Endothelial cell of umbilical vein (primary cell): ENCODE measurements around the gene PRSS35. TPM values are rescaled to one million over a fixed set of nuclear protein-coding genes. Genes with fewer than 3 reads are reported as not detected.

Source experiments
- Bru-seq: library from RNA; stranded (reverse); fragments of 400-500 nt; gene quantifications from one replicate; lab custom pipeline; 2021; lab: Mats Ljungman, UMichigan
- BruChase-seq, 2 experiments: library from RNA; stranded (reverse); fragments of 400-500 nt; gene quantifications; one replicate each; lab custom pipeline; 2021; lab: Mats Ljungman, UMichigan
- BruUV-seq: library from RNA; stranded (reverse); fragments of 400-500 nt; replicated peaks from 2 replicates; lab custom pipeline; 2021; lab: Mats Ljungman, UMichigan
- CTCF ChIA-PET: fragments of 300-600, 350-600 bp; sonication (Branson Sonifier 250); formaldehyde crosslinking; loops from one replicate; lab custom pipeline; 2021; ENCODE audit warnings: antibody characterized with exemption, inconsistent platforms; lab: Charles Lee
- POLR2A ChIA-PET: fragments of 300-600, 350-600 bp; sonication (Branson Sonifier 250); formaldehyde crosslinking; loops from one replicate; lab custom pipeline; 2021; ENCODE audit warnings: antibody characterized with exemption, inconsistent platforms; lab: Charles Lee
- DNase-seq: peaks from one replicate; pipeline ENCODE4 v3.0.0-alpha.2; 2011; ENCODE audit warnings: low read depth, low spot score
- FAIRE-seq: peaks from 2 replicates; lab custom pipeline; 2011; peaks lifted over from hg19 to GRCh38; lab: Jason Lieb, UNC
- H2AFZ ChIP-seq: 2 replicates; pipeline ENCODE4 v1.6.0; 2012; ENCODE audit warnings: low read depth, low read length, control low read depth, inconsistent platforms
- H3K27ac ChIP-seq: 2 replicates; pipeline ENCODE4 v1.5.1; 2011; ENCODE audit warnings: low read depth, mild to moderate bottlenecking, control low read depth, low read length, moderate library complexity; ENCODE audit not compliant: insufficient read depth
- H3K27me3 ChIP-seq, 2 experiments: 2 replicates each; pipeline versions ENCODE4 v1.6.0 to v1.6.1; 2011; ENCODE audit warnings: low read length in 2 of 2, mixed read lengths in 1 of 2; ENCODE audit not compliant: control insufficient read depth in 2 of 2, insufficient read depth in 2 of 2
- H3K36me3 ChIP-seq, 2 experiments: 2 replicates in 1 of 2; 3 replicates in 1 of 2; pipeline ENCODE4 v1.5.1; 2011; ENCODE audit warnings: low read length in 2 of 2, mild to moderate bottlenecking in 1 of 2, moderate library complexity in 1 of 2; ENCODE audit not compliant: control insufficient read depth in 2 of 2, insufficient read depth in 2 of 2; ENCODE audit errors: extremely low read depth in 1 of 2
- H3K4me1 ChIP-seq: 3 replicates; pipeline ENCODE4 v1.5.1; 2011; ENCODE audit warnings: mild to moderate bottlenecking, low read length; ENCODE audit not compliant: control insufficient read depth, insufficient read depth; ENCODE audit errors: extremely low read depth
- H3K4me2 ChIP-seq: 2 replicates; pipeline ENCODE4 v1.6.1; 2011; ENCODE audit warnings: low read length, control low read depth, mixed read lengths; ENCODE audit not compliant: insufficient read depth
- H3K4me3 ChIP-seq, 3 experiments: fragments of 200-600 bp in 1 of 3; sonication (generic), shearing (Covaris generic) in 1 of 3; replicated peaks in 1 of 3; 2 replicates each; pipeline ENCODE4 v1.5.1; 2011 to 2016; ENCODE audit warnings: control low read depth in 3 of 3, low read length in 3 of 3, mild to moderate bottlenecking in 2 of 3, inconsistent platforms in 1 of 3, low read depth in 1 of 3, moderate library complexity in 1 of 3; ENCODE audit not compliant: insufficient read depth in 1 of 3
- H3K79me2 ChIP-seq: 2 replicates; pipeline ENCODE4 v1.6.0; 2012; ENCODE audit warnings: low read length, inconsistent platforms; ENCODE audit not compliant: control insufficient read depth, insufficient read depth
- H3K9ac ChIP-seq: replicated peaks from 2 replicates; pipeline ENCODE3; 2011; ENCODE audit warnings: low read length, control low read depth; ENCODE audit not compliant: insufficient read depth; ENCODE audit errors: extremely low read depth
- H3K9me1 ChIP-seq: replicated peaks from 3 replicates; pipeline ENCODE4 v1.6.0; 2011; ENCODE audit warnings: mild to moderate bottlenecking, low read length; ENCODE audit not compliant: control insufficient read depth, insufficient read depth; ENCODE audit errors: extremely low read depth
- H3K9me3 ChIP-seq: replicated peaks from 2 replicates; pipeline ENCODE4 v1.5.1; 2012; ENCODE audit warnings: low read length, inconsistent platforms; ENCODE audit not compliant: control insufficient read depth, insufficient read depth
- H4K20me1 ChIP-seq: replicated peaks from 2 replicates; pipeline ENCODE3; 2011; ENCODE audit warnings: mild to moderate bottlenecking, low read length; ENCODE audit not compliant: control insufficient read depth, insufficient read depth; ENCODE audit errors: extremely low read depth
- CTCF ChIP-seq, 2 donors: IDR thresholded peaks; 1 replicate in 1 of 2; 2 replicates in 1 of 2; pipeline ENCODE4 v1.5.1; 2011; ENCODE audit warnings: low read length in 2 of 2, mild to moderate bottlenecking in 2 of 2, moderate library complexity in 2 of 2, control low read depth in 1 of 2, inconsistent platforms in 1 of 2, low read depth in 1 of 2; ENCODE audit not compliant: insufficient read depth in 1 of 2; ENCODE audit errors: extremely low read depth in 1 of 2
- dilution Hi-C: fragments of 300-500 bp; cut with MboI; formaldehyde crosslinking; loops from one replicate; pipeline ENCODE4 v1.15.0; 2019; ENCODE audit warnings: low sequenced_read_pairs; ENCODE audit not compliant: extremely low pct_ligation_motif_present
- intact Hi-C: fragments of 100-400 bp; cut with micrococcal nuclease; formaldehyde crosslinking; loops from one replicate; pipeline ENCODE4 v1.10.0; 2022
- long read RNA-seq: library from polyadenylated mRNA; stranded (forward); transcript quantifications from one replicate; pipeline ENCODE4 v2.0.0, GENCODE V29; 2021
- polyA minus RNA-seq, 3 experiments: library from RNA; depleted of rRNA, polyadenylated mRNA; stranded (reverse); fragments of >200 nt; gene quantifications; 1 replicate in 1 of 3; 2 replicates in 2 of 3; pipeline ENCODE4 v1.2.3, GENCODE V29; 2011
- polyA plus RNA-seq, 4 experiments: library from polyadenylated mRNA; depleted of rRNA in 3 of 4; stranded (reverse) in 3 of 4; unstranded in 1 of 4; fragments of >200 nt; gene quantifications; 2 replicates each; pipeline versions ENCODE4 v1.2.1 to v1.2.3, GENCODE V29; 2011 to 2012; ENCODE audit warnings: missing spikeins in 1 of 4
- total RNA-seq: library from RNA; stranded (reverse); gene quantifications from 2 replicates; pipeline ENCODE4 v1.2.3, GENCODE V29; 2021
- TF ChIP-seq, protein P1 (sequence below): IDR thresholded peaks from 2 replicates; pipeline ENCODE4 v1.6.1; 2011; ENCODE audit not compliant: insufficient read depth, insufficient read length

The PRSS35 gene
- not detected in 2 replicates for total RNA-seq
- polyA plus RNA-seq = not detected in 2 replicates
- polyA plus RNA-seq (2011; cell fraction: cytosol; rRNA removed) = 0.04 and 0.06 TPM in 2 replicates
- not detected in 2 replicates for polyA plus RNA-seq (2011; cell fraction: nucleus; rRNA removed)
- polyA plus RNA-seq (2012) = 0.08 and 0.16 TPM in 2 replicates
- polyA minus RNA-seq = 0.17 TPM in 1 of 2 replicates, not detected in the other
- polyA minus RNA-seq (2011; cell fraction: cytosol; rRNA and poly(A)+ RNA removed) = not detected
- polyA minus RNA-seq (2011; cell fraction: nucleus; rRNA and poly(A)+ RNA removed) = 0.14 TPM in 1 of 2 replicates, not detected in the other
- Bru-seq, nascent RNA = percentile 16 among the genes with signal in this experiment
- BruChase-seq, experiment 1, labeled RNA remaining after a 6-hour chase = percentile 7 among the genes with signal in this experiment
- BruChase-seq, experiment 2, labeled RNA remaining after a 2-hour chase = not detected
- long read RNA-seq = 0 reads

- POLR2A ChIA-PET = interaction anchor here (0.7 kb wide), 2 partner anchors 111 to 445 kb away, joined by 4 to 12 read pairs; no protein-coding TSS in a partner anchor
- no peak within 1 kb of the TSS for H3K9ac ChIP-seq
Measured at GRCh38 chr6:83511901-83512681, at the start of gene PRSS35. Gene PRSS35 (plus strand): TSS chr6:83512534. CDS start chr6:83523442, 10,908 bp downstream.

More at GRCh38 chr6:83511901-83512681, at the start of gene PRSS35:
- no TSS peak for BruUV-seq
- Histone ChIP-seq H3K4me3 (peak within 1 kb of the TSS; percentile 27 to 75 (median 43)), H2AFZ (peak within 1 kb of the TSS; percentile 99), H3K79me2 (no peaks in the 10 kb centered on the region), H4K20me1 (no peaks in the 10 kb centered on the region), H3K27me3 (no peaks in the 10 kb centered on the region), H3K27ac (no peak within 1 kb of the TSS), H3K4me1 (peaks cover 9% of the 10 kb centered on the region), H3K9me3 (no peaks in the 10 kb centered on the region), H3K36me3 (no peaks in the 10 kb centered on the region), H3K4me2 (peak within 1 kb of the TSS; percentile 90), H3K9me1 (no peaks in the 10 kb centered on the region)
- FAIRE-seq (peak; percentile 48), DNase-seq (peak; percentile 53)
- dilution Hi-C loops = loop anchor here (25.0 kb wide), 2 partner anchors 300 to 425 kb away; no protein-coding TSS in a partner anchor
- intact Hi-C loops = loop anchor here (1.0 to 5.0 kb wide), 5 partner anchors 80 to 1265 kb away; partner anchors contain the start of genes DOP1A, IBTK and ME1
- CTCF ChIA-PET = interaction anchor here (0.6 to 7.0 kb wide), 14 partner anchors 8 to 446 kb away, joined by 3 to 319 read pairs (median 6); partner anchors contain the start of genes DOP1A and UBE3D
- peak; percentile 83 to 90 for TF ChIP-seq CTCF (IDR thresholded peaks at IDR 0.05; ENCODE audit: extremely low read depth in 1 of 2, insufficient read depth in 1 of 2, low read depth in 1 of 2, low read length in 2 of 2)
- TF ChIP-seq, protein P1, sequence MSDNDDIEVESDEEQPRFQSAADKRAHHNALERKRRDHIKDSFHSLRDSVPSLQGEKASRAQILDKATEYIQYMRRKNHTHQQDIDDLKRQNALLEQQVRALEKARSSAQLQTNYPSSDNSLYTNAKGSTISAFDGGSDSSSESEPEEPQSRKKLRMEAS = no peak
